ENCODE results near the gene S100PBP.

S100PBP gene

DNA sequence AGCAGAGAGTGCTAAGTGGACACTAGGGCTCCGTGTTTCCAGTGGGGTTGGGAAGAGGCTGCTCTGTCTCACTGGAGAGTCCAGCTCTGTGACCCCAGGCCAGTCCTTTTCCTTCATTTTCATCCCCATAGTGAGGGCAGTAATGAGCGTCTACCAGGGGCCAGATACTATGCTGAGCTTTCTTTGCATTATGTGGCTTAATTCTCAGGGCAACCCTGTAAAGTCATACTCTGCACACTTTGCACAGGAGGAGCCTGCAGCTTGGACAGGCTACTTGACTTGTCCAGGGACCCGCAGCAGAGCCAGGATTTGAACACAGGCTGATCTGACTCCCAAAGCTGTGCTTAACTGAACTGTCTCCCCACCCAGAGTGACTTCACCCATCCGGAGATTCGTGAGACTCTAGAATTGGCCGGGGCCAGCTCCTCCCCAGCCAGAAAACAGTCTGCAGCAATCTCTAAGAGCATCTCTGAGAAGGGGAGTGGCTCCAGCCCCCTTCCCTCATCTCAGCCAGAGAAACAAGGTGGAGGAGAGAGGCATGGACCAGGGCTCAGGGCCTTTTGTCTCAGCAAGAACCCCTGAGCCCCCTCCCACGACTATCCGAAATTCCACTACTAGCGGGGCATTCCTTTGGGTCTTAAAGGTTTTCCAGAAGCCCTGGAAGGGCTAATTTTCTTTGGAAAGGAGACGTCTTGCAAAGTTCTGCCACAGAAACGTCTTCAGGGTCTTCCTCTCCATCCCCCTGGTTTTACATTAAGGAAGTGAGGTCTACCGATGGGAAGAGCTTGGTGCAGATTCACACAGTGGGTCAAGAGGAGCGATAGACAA is 54.1 kb downstream of the S100PBP start:
- no peak for DNase-seq

GRCh38 chr1:32872192-32872460 is 54.7 kb downstream of the S100PBP start:
- no peak for DNase-seq

GRCh38 chr1:32873484-32873883 is 56.0 kb downstream of the S100PBP start:
- no peak for DNase-seq

- DNase-seq: no peak
These were observed 57.7 kb downstream of the S100PBP start for GRCh38 chr1:32874860-32875752.

- DNase-seq: peak in 2 of 4 experiments; percentile 21 to 32
These were observed 59.1 kb downstream of the S100PBP start for GRCh38 chr1:32876341-32877210.

DNA sequence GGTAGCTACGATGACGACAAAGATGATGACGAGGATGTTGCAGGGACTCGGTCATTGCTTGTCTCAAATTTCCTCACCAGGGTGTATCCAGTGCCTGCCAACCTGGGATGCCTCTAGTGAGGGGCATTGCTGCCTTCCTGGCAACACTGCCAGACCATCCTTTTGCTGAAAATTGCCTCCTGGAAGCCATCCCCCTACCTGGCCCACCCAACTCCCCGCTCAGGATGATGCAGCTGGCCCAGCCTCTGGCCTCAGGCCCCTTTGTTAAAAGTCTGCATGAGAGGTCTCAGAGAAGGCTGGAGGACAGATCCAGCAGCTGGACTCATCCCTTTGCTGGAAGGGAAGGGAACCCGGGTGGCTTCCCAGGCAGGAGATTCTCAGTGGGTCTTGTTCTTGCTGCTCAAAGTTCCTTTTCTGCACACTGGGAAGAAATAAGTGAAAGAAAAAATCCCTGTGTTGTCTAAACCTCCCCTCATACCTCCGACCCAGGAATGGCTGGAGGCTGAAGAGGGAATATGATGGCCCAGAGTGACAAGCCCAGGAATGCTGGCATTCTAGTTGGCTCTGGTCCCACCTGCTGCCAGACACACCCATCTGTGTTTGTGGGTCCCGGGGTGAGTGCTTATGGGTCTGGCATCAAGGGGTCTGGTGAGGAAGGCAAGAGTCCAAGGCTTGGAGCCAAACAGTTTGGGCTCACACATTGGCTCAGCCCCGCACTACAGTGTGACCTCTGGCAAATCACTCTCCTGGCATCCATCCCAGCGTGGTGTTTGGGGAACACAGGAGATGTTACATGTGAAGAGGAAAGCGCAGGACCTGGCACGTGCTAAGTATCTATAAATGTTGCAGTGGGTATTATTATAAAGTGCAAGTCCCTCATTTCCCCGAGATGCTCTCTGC is 60.0 kb downstream of the S100PBP start:
- no peak for DNase-seq

DNA sequence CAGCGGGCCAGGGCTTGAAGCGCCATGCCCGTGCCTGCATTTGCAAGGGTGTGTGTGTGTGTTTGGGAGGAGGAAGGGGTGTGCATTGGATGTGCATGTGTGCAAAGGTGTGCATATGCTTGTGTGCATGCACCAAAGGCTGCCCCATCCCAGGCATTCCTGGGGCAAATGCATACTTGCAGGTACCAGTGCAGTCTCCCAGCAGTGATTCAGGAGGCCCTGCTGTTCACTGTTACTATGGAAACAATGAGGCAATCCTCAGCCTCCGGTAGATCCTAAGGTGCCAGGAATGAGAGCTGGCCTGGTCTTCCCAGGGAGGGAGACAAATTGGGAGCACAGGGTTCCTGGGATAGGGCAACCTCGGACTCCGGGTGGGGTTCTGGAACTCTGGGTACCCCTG is 60.7 kb downstream of the S100PBP start:
- no peak for DNase-seq

DNA sequence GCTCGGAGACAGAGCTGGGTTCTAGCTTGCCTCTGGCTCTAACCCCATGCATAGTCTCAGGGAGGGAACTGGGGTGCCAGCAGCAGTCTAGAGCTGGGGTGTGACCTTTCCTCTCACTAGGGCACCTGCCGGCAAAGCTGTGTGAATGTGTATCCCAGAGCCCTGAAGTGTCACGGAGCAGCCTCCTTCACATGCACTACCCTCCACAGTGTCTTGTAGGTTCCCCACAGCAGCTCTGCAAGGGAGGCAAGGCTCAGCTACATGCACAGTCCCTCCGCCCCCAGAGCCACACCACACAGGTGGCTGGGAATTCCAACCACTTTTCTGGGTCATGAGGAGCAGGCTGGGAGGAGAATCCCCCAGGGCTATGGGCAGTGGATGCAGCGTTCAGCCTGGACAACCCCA is 61.2 kb downstream of the S100PBP start:
- DNase-seq: no peak

DNA sequence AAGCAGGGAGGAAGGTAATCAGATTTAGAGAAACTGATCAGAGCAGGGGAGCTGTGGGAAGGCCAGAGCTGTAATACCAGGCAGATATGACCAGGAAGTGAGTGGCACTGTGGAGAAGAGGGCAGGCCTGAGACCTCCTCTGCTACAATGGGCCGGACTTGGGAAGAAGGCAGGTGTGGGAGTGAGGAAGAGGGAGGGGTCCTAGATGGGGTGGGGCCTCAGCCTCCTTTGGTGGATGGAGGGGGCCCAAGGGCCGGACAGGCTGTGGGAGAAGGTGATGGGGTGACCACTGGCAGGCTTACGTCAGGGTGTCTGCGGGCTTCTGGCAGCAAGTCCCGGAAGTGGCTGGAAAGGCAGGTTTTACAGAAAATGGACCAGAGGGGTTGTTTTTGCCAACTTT is 63.8 kb downstream of the S100PBP start:
- DNase-seq: no peak

DNA sequence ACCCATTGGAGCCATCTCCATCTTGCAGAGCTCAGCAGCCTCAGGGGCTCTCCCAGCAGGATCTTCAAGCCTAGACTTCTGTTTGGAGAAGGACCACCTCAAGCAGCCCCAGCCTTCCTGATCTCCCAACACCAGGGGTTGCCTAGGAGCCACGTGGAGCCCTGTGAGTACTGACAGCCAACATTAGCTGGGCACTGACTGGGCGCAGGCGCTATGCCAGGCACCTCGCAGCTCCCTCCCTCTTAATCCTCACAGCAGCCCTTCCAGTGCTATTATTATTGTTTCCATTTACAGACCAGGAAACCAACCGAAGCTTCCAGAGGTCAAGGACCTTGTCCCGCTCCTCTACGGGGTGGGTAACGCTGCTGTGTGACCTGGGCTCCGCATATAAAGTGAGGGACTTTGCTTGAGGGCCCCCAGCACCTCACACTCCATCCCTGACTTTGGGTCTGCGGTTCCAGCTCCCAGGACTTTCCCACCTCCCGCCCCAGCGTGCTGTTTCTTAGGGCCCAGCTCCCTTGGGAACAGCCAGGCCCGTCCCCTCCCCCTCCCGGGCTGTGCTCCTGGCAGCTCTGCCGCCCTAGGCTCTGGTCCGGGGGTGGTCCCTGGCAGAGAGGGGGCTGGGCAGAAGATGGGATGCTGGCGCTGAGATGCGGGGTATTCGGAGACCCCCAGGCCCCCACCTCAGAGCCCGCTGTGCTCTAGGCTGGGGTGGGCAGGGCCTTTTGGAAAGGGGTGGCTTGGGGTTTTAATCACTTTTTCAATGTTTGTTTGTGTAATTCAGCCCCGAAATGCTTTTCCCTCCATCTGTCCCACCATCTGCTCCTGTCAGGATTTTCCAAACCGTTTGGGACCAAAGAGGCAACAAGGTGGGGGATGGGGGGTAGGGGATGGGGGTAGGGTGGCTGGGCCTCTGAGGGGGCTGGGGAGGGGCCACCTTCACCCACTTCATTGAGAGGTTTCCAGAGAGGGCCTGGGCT is 64.7 kb downstream of the S100PBP start:
- no peak for DNase-seq

- no peak for DNase-seq
These were observed 66.0 kb downstream of the S100PBP start for GRCh38 chr1:32883338-32884031.

GRCh38 chr1:32884032-32884372 is 66.5 kb downstream of the S100PBP start:
- DNase-seq: no peak

GRCh38 chr1:32884726-32885125 is 67.3 kb downstream of the S100PBP start:
- no peak for DNase-seq

DNA sequence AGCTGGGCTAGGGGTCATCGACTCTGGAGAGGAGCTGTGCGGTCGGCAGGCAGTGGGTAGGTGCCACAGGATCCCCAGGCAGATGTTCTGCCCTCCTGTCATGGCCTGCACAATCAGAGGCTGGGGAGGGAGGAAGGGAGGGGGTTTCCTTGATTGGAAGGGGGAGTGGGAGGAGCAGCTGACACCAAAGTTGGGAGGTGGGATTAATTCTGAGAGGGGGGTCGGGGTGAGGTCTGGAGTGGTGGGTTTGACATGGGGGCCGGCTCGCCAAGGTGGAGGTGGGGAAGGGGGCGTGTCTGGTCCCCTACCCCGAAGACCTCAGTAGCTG is 68.2 kb downstream of the S100PBP start:
- no peak for DNase-seq

DNA sequence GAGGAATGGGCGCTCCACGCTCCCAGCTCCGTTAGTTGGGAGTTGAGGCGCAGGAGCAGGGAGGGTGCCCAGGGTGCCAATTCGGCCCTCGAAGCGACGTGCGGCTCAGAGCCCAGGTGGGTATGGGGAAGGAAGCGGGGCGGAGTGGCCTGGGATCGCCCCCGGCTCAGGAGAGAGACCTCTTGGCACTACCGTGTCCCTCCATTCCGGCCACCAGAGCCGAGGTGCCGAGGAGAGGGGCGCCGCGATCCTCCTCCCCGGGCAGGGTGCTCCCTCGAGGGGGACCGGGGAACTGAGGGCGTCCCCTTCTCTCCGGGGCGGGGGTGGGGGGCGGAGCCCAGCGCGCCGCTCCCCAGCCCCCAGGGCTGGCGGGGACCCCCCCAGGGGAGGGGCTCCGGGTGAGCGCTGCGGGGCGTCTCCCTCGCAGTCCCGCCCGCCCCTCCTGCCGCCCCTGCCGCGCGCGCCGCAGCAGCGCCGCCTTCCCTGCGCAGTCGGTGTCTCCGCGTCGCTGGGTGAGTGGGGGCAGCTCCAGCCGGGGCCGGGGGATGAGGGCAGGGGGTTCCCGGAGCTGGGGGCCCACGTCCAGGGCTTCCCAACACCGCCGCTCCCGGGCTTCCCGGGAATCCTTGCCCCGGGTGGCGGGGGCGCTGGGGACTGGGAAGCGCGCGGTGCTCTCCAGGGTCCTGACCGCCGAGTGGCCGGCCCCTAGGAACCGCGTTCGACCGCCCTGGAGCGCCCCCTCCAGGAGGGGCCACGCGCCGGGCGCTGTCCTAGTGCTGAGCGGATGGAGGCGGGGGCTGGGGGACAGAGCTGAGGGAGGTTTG is 68.8 kb downstream of the S100PBP start, which contains the start of gene HPCA:
TSS of gene HPCA (plus strand) at position 488 of the 824 bp plus-strand sequence. CDS start 2,408 bp downstream, outside the sequence.
- no peak for DNase-seq

- DNase-seq: no peak
These were observed 69.5 kb downstream of the S100PBP start for GRCh38 chr1:32886828-32887414.

- no peak for DNase-seq
These were observed 70.2 kb downstream of the S100PBP start for GRCh38 chr1:32887623-32888022.

- DNase-seq: no peak
These were observed 70.7 kb downstream of the S100PBP start for GRCh38 chr1:32888134-32888533.
